Vagina (tissue), 2 donors: Measurements from ENCODE around the gene XPNPEP2. TPM values are rescaled to one million over a fixed set of nuclear protein-coding genes. Genes with fewer than 3 reads are reported as not detected.

ENCODE experiments used
- DNase-seq, 2 donors: peaks; one replicate each; pipeline ENCODE4 v3.0.0-alpha.2; 2017; ENCODE audit errors: extremely low spot score in 2 of 2
- H3K27ac ChIP-seq: fragments of 200-600 bp; sonication (generic); one replicate; pipeline ENCODE4 v1.5.1; 2019
- H3K27me3 ChIP-seq: fragments of 200-600 bp; sonication (generic); one replicate; pipeline ENCODE4 v1.5.1; 2019
- H3K36me3 ChIP-seq, 2 donors: fragments of 200-600 bp; sonication (generic); one replicate each; pipeline ENCODE4 v1.5.1; 2017 to 2019
- H3K4me1 ChIP-seq: fragments of 200-600 bp; sonication (generic); one replicate; pipeline ENCODE4 v1.5.1; 2019
- H3K4me3 ChIP-seq, 2 donors: fragments of 200-600 bp; sonication (generic); 1 replicate in 1 of 2; 2 replicates in 1 of 2; pipeline ENCODE4 v1.5.1; 2016 to 2019
- H3K9me3 ChIP-seq: fragments of 200-600 bp; sonication (generic); one replicate; pipeline ENCODE4 v1.5.1; 2019
- CTCF ChIP-seq, 3 experiments: fragments of 450-650 bp in 2 of 3; fragments of 200-600 bp in 1 of 3; sonication (generic) in 1 of 3; IDR thresholded peaks; one replicate each; pipeline ENCODE4 v1.5.1; 2017 to 2019; ENCODE audit warnings: antibody characterized with exemption in 3 of 3, mild to moderate bottlenecking in 2 of 3, moderate library complexity in 2 of 3
- POLR2A ChIP-seq, 2 donors: fragments of 450-650 bp; IDR thresholded peaks; one replicate each; pipeline ENCODE4 v1.6.1; 2017; ENCODE audit warnings: antibody characterized with exemption in 2 of 2, mild to moderate bottlenecking in 2 of 2, moderate library complexity in 2 of 2
- POLR2AphosphoS5 ChIP-seq, 2 donors: sonication (generic); formaldehyde crosslinking; IDR thresholded peaks; one replicate each; pipeline ENCODE4 v1.9.0; 2017; ENCODE audit warnings: antibody characterized with exemption in 2 of 2, mild to moderate bottlenecking in 2 of 2, low read depth in 1 of 2; ENCODE audit not compliant: insufficient read depth in 1 of 2
- intact Hi-C: fragments of 100-400 bp; cut with DNase I; formaldehyde crosslinking; loops from one replicate; pipeline ENCODE4 v1.15.1; 2023
- total RNA-seq: library from RNA; depleted of rRNA; stranded (reverse); fragments of >200 nt; gene quantifications from one replicate; pipeline ENCODE4 v1.2.3, GENCODE V29; 2016

Gene XPNPEP2
- total RNA-seq, 1 donor from 2014 or later = 22.3 TPM

DNA sequence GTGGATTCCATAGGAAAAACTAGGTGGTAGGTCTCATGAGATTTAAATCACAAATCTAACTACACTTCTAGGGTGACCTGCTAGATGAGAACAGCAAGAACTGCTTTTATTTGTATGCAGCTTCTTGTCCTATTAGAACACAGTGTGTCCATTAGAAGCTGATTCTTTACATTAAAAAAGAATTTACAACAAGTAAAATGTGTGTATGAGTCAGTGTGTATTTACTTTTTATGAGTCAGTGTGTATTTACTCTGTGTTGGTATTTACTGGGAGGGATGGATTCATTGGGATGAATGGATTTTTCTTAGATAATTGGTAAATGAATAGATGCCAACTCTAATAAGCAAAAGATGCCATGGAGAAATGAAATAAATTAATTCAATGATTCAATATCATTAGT, 40.6 kb upstream of the XPNPEP2 start:
- Histone ChIP-seq H3K27me3 (no peaks in the 10 kb centered on the region), H3K36me3 (no peaks in the 10 kb centered on the region), H3K27ac (no peak overlapping the region), H3K4me1 (no peaks in the 10 kb centered on the region), H3K9me3 (no peaks in the 10 kb centered on the region), H3K4me3 (no peak overlapping the region)
- no peak for TF ChIP-seq POLR2AphosphoS5 (IDR thresholded peaks at IDR 0.05; ENCODE audit: insufficient read depth in 1 of 2, low read depth in 1 of 2)
- TF ChIP-seq CTCF (IDR thresholded peaks at IDR 0.05) = no peak
- no peak for TF ChIP-seq POLR2A (IDR thresholded peaks at IDR 0.05)
- intact Hi-C loops = no loop called here
- DNase-seq = no peak

- no peak overlapping the region for H3K27ac ChIP-seq
- intact Hi-C loops = no loop called here
- H3K4me3 ChIP-seq = no peak overlapping the region
- DNase-seq = no peak
- no peaks in the 10 kb centered on the region for H3K4me1 ChIP-seq
- TF ChIP-seq POLR2AphosphoS5 (IDR thresholded peaks at IDR 0.05; ENCODE audit: insufficient read depth in 1 of 2, low read depth in 1 of 2) (no peak), POLR2A (IDR thresholded peaks at IDR 0.05) (no peak), CTCF (IDR thresholded peaks at IDR 0.05) (no peak)
- H3K9me3 ChIP-seq = no peaks in the 10 kb centered on the region
- no peaks in the 10 kb centered on the region for H3K27me3 ChIP-seq
- H3K36me3 ChIP-seq = no peaks in the 10 kb centered on the region
Measured at GRCh38 chrX:129700536-129700935, 38.2 kb upstream of the XPNPEP2 start.

GRCh38 chrX:129701624-129702069, 37.1 kb upstream of the XPNPEP2 start:
- H3K9me3 ChIP-seq = no peaks in the 10 kb centered on the region
- H3K36me3 ChIP-seq = no peaks in the 10 kb centered on the region
- TF ChIP-seq POLR2A (IDR thresholded peaks at IDR 0.05) = no peak
- TF ChIP-seq POLR2AphosphoS5 (IDR thresholded peaks at IDR 0.05; ENCODE audit: insufficient read depth in 1 of 2, low read depth in 1 of 2) = peak; percentile 26 to 49
- TF ChIP-seq CTCF (IDR thresholded peaks at IDR 0.05) = no peak
- H3K4me3 ChIP-seq = no peak overlapping the region
- DNase-seq = no peak
- H3K27ac ChIP-seq = no peak overlapping the region
- no peaks in the 10 kb centered on the region for H3K4me1 ChIP-seq
- intact Hi-C loops = no loop called here
- no peaks in the 10 kb centered on the region for H3K27me3 ChIP-seq

DNA sequence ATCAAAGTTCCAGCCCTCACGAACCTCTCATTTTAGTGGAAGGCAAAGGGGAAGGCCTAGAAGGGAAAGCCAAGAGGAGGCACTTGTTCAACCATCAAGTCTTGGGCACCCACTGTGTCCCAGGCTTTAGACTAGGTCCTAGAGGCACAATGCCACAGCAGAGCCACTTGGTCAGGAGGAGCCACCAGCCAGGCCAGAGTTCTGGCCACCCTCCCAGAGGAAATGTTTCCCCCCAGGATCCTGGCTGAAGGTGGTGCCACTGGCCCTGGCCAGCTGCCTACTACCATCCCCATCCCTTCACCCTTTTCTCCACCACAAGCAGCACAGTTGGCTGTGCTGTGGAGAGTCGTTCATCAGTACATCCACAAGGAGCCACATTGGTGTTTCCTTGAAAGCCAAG, 34.3 kb upstream of the XPNPEP2 start:
- Histone ChIP-seq H3K4me3 (no peak overlapping the region), H3K36me3 (no peaks in the 10 kb centered on the region), H3K27ac (no peak overlapping the region), H3K9me3 (peaks cover 3% of the 10 kb centered on the region), H3K27me3 (no peaks in the 10 kb centered on the region), H3K4me1 (no peaks in the 10 kb centered on the region)
- TF ChIP-seq CTCF (IDR thresholded peaks at IDR 0.05) (no peak), POLR2AphosphoS5 (IDR thresholded peaks at IDR 0.05; ENCODE audit: insufficient read depth in 1 of 2, low read depth in 1 of 2) (no peak), POLR2A (IDR thresholded peaks at IDR 0.05) (no peak)
- intact Hi-C loops = no loop called here
- DNase-seq = no peak

DNA sequence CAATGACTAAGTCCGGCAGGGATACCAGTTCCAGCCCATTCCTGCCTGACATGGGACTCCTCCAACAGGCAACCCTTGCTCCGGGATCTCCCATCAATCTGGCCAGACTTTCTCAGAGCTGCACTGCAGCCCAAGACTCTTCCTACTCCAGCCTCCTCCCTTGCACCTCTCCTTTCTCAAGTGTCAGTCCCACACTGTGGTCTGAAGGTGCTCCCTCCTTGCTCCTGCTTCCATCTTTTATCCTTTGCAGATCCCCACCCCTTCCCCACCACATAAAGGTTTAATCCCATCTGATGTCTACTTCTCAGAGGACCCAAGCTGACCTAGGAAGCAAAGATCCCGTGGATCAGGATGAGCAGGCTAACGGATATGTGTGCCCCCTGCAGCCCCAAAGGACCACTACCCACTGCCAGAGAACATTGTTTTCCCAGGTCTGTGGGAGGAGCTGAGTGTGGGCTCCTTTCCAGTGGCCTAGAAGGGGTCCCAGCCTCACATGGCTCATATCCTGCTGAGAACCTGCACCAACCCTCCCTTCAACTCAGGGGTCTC, 33.3 kb upstream of the XPNPEP2 start:
- intact Hi-C loops = no loop called here
- Histone ChIP-seq H3K4me1 (no peaks in the 10 kb centered on the region), H3K36me3 (no peaks in the 10 kb centered on the region), H3K27ac (no peak overlapping the region), H3K4me3 (no peak overlapping the region), H3K9me3 (peaks cover 3% of the 10 kb centered on the region), H3K27me3 (no peaks in the 10 kb centered on the region)
- TF ChIP-seq CTCF (IDR thresholded peaks at IDR 0.05) (no peak), POLR2AphosphoS5 (IDR thresholded peaks at IDR 0.05; ENCODE audit: insufficient read depth in 1 of 2, low read depth in 1 of 2) (no peak), POLR2A (IDR thresholded peaks at IDR 0.05) (no peak)
- DNase-seq = no peak
